ENCODE results near the gene GTSF1L. TPM values are rescaled to one million over a fixed set of nuclear protein-coding genes. Genes with fewer than 3 reads are reported as not detected.

Gene GTSF1L
- total RNA-seq, 1 experiment from 2014 or later = not detected

- no peak overlapping the region for H3K4me3 ChIP-seq
These were observed 26.7 kb downstream of the GTSF1L start for GRCh38 chr20:43699941-43700565.

GRCh38 chr20:43695571-43695970 is 31.2 kb downstream of the GTSF1L start:
- no peaks in the 10 kb centered on the region for H3K27me3 ChIP-seq (ENCODE audit: insufficient read depth, low read depth)
- ChIA-PET CTCF (no interaction called here), POLR2A (ENCODE audit: unreplicated experiment) (no interaction called here)
- H3K4me3 ChIP-seq = no peak overlapping the region
- H3K4me1 ChIP-seq (replicated peaks; ENCODE audit: insufficient read depth) = no peaks in the 10 kb centered on the region
- H3K9me3 ChIP-seq (ENCODE audit: insufficient read depth, low read depth) = no peaks in the 10 kb centered on the region
- H3K27ac ChIP-seq = no peak overlapping the region
- peak in 1 of 2 experiments; percentile 13 for DNase-seq
- H3K4me2 ChIP-seq = no peak overlapping the region
- no TSS peak for BruUV-seq (replicated peaks)
- intact Hi-C loops (cut with micrococcal nuclease; ENCODE audit: unreplicated experiment) = no loop called here
- no peak overlapping the region for H2AFZ ChIP-seq
- H3K36me3 ChIP-seq (ENCODE audit: low read depth) = no peaks in the 10 kb centered on the region
- TF ChIP-seq EZH2 (IDR thresholded peaks at IDR 0.05; ENCODE audit: low read depth) (no peak), CTCF (conservative IDR thresholded peaks at IDR 0.05) (no peak)
- no peaks in the 10 kb centered on the region for H3K9me2 ChIP-seq (ENCODE audit: insufficient read depth)
- H4K20me1 ChIP-seq (ENCODE audit: insufficient read depth) = no peaks in the 10 kb centered on the region
- no peaks in the 10 kb centered on the region; the same call in 1 of the 2 replicates for H3F3A ChIP-seq (ENCODE audit: insufficient read depth, low read depth)
- H3K79me2 ChIP-seq (ENCODE audit: low read depth) = no peaks in the 10 kb centered on the region

More at GRCh38 chr20:43699941-43700565, 26.7 kb downstream of the GTSF1L start:
- no peak overlapping the region for H2AFZ ChIP-seq
- intact Hi-C loops (cut with micrococcal nuclease; ENCODE audit: unreplicated experiment) = no loop called here
- H3K4me1 ChIP-seq (replicated peaks; ENCODE audit: insufficient read depth) = no peaks in the 10 kb centered on the region
- CTCF ChIA-PET = no interaction called here
- no peaks in the 10 kb centered on the region for H3K9me3 ChIP-seq (ENCODE audit: insufficient read depth, low read depth)
- no peaks in the 10 kb centered on the region for H3K27me3 ChIP-seq (ENCODE audit: insufficient read depth, low read depth)
- peaks cover 4% of the 10 kb centered on the region; the same call in 1 of the 2 replicates for H3F3A ChIP-seq (ENCODE audit: insufficient read depth, low read depth)
- no peaks in the 10 kb centered on the region for H3K36me3 ChIP-seq (ENCODE audit: low read depth)
- H4K20me1 ChIP-seq (ENCODE audit: insufficient read depth) = no peaks in the 10 kb centered on the region
- DNase-seq = no peak
- H3K27ac ChIP-seq = no peak overlapping the region
- TF ChIP-seq CTCF (conservative IDR thresholded peaks at IDR 0.05) (no peak), EZH2 (IDR thresholded peaks at IDR 0.05; ENCODE audit: low read depth) (no peak)
- H3K79me2 ChIP-seq (ENCODE audit: low read depth) = no peaks in the 10 kb centered on the region
- BruUV-seq (replicated peaks) = no TSS peak
- H3K4me2 ChIP-seq = no peak overlapping the region
- POLR2A ChIA-PET (ENCODE audit: unreplicated experiment) = no interaction called here
- H3K9me2 ChIP-seq (ENCODE audit: insufficient read depth) = no peaks in the 10 kb centered on the region

- TF ChIP-seq EZH2 (IDR thresholded peaks at IDR 0.05; ENCODE audit: low read depth) = no peak
- TF ChIP-seq CTCF (conservative IDR thresholded peaks at IDR 0.05) = no peak
- POLR2A ChIA-PET (ENCODE audit: unreplicated experiment) = no interaction called here
- Histone ChIP-seq H2AFZ (no peak overlapping the region), H3K4me2 (no peak overlapping the region), H3K27me3 (ENCODE audit: insufficient read depth, low read depth) (no peaks in the 10 kb centered on the region), H3K79me2 (ENCODE audit: low read depth) (no peaks in the 10 kb centered on the region), H3K36me3 (ENCODE audit: low read depth) (no peaks in the 10 kb centered on the region), H3K9me2 (ENCODE audit: insufficient read depth) (no peaks in the 10 kb centered on the region), H3K4me1 (replicated peaks; ENCODE audit: insufficient read depth) (no peaks in the 10 kb centered on the region), H4K20me1 (ENCODE audit: insufficient read depth) (no peaks in the 10 kb centered on the region), H3F3A (ENCODE audit: insufficient read depth, low read depth) (no peaks in the 10 kb centered on the region; the same call in 1 of the 2 replicates), H3K4me3 (no peak overlapping the region), H3K9me3 (ENCODE audit: insufficient read depth, low read depth) (no peaks in the 10 kb centered on the region), H3K27ac (no peak overlapping the region)
- CTCF ChIA-PET = no interaction called here
- no peak for DNase-seq
- BruUV-seq (replicated peaks) = no TSS peak
- intact Hi-C loops (cut with micrococcal nuclease; ENCODE audit: unreplicated experiment) = no loop called here
These were observed 32.0 kb downstream of the GTSF1L start for GRCh38 chr20:43694763-43695162.
